WTC11 (cell line): Measurements from ENCODE around the gene CRYGS.
"Not testable (repeated sequence)": the region's sequence is repeated elsewhere in the genome, so short reads cannot be mapped to it uniquely, and the experiment has no call there.

ENCODE experiments used
- ATF1 ChIP-seq: sonication (generic); formaldehyde crosslinking; IDR thresholded peaks from 2 replicates; pipeline ENCODE4 v1.8.1; 2023; ENCODE audit warnings: mild to moderate bottlenecking, moderate library complexity, missing genetic modification reagents
- NR3C1 ChIP-seq: sonication (generic); formaldehyde crosslinking; conservative IDR thresholded peaks from 2 replicates; pipeline ENCODE4 v1.8.1; 2023; ENCODE audit warnings: low read depth, mild to moderate bottlenecking, missing genetic modification reagents
- TP53 ChIP-seq: sonication (generic); formaldehyde crosslinking; IDR thresholded peaks from 2 replicates; pipeline ENCODE4 v1.8.1; 2023; ENCODE audit warnings: mild to moderate bottlenecking, missing genetic modification reagents
- ZNF138 ChIP-seq: sonication (generic); formaldehyde crosslinking; conservative IDR thresholded peaks from 2 replicates; pipeline ENCODE4 v1.8.1; 2022; ENCODE audit warnings: mild to moderate bottlenecking, moderate library complexity, missing genetic modification reagents
- ZNF232 ChIP-seq: sonication (generic); formaldehyde crosslinking; IDR thresholded peaks from 2 replicates; pipeline ENCODE4 v1.8.0; 2022; ENCODE audit warnings: mild to moderate bottlenecking, missing genetic modification reagents
- ZNF263 ChIP-seq: sonication (generic); formaldehyde crosslinking; IDR thresholded peaks from 2 replicates; pipeline ENCODE4 v1.8.1; 2022; ENCODE audit warnings: low read depth, mild to moderate bottlenecking, moderate library complexity, missing genetic modification reagents
- TF ChIP-seq, protein P1 (sequence below): fragments of 200-600 bp; IDR thresholded peaks from 2 replicates; pipeline ENCODE4 v1.8.0; 2022; ENCODE audit warnings: antibody characterized with exemption
- TF ChIP-seq, protein P2 (sequence below): sonication (generic); formaldehyde crosslinking; conservative IDR thresholded peaks from 2 replicates; pipeline ENCODE4 v1.8.1; 2023; ENCODE audit warnings: mild to moderate bottlenecking, low read depth, missing genetic modification reagents, moderate library complexity
- TF ChIP-seq, protein P3 (sequence below): fragments of 250-450 bp; sonication (Bioruptor Pico); IDR thresholded peaks from 2 replicates; pipeline ENCODE4 v2.1.2; 2022; ENCODE audit warnings: mild to moderate bottlenecking, moderate library complexity
- TF ChIP-seq, protein P4 (sequence below): sonication (generic); formaldehyde crosslinking; conservative IDR thresholded peaks from 2 replicates; pipeline ENCODE4 v1.8.1; 2022; ENCODE audit warnings: mild to moderate bottlenecking, missing genetic modification reagents
- TF ChIP-seq, protein P5 (sequence below): sonication (generic); formaldehyde crosslinking; IDR thresholded peaks from 2 replicates; pipeline ENCODE4 v1.8.0; 2022; ENCODE audit warnings: mild to moderate bottlenecking, missing genetic modification reagents
- TF ChIP-seq, protein P6 (sequence below): sonication (generic); formaldehyde crosslinking; IDR thresholded peaks from 2 replicates; pipeline ENCODE4 v1.8.1; 2023; ENCODE audit warnings: mild to moderate bottlenecking, missing genetic modification reagents, moderate library complexity

DNA sequence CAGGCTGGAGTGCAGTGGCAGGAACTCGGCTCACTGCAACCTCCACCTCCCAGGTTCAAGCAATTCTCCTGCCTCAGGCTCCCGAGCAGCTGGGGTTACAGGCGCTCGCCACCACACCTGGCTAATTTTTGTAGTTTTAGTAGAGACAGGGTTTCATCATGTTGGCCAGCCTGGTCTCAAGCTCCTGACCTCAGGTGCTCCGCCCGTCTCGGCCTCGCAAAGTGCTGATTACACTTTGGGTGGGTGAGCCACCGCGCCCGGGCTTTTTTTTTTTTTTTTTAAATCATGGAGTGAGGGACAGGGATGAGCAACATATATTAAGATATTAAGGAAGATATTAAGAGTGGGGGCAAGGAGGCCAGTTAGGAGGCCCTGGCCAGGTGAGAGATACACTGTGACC, 25.2 kb upstream of the CRYGS start:
- TF ChIP-seq ZNF138 (CRISPR knock-in tag); NR3C1; ZNF232 (CRISPR knock-in tag); TP53 (CRISPR knock-in tag); ATF1 (CRISPR knock-in tag); ZNF263 (CRISPR knock-in tag): not testable (repeated sequence)
- TF ChIP-seq, protein P1, sequence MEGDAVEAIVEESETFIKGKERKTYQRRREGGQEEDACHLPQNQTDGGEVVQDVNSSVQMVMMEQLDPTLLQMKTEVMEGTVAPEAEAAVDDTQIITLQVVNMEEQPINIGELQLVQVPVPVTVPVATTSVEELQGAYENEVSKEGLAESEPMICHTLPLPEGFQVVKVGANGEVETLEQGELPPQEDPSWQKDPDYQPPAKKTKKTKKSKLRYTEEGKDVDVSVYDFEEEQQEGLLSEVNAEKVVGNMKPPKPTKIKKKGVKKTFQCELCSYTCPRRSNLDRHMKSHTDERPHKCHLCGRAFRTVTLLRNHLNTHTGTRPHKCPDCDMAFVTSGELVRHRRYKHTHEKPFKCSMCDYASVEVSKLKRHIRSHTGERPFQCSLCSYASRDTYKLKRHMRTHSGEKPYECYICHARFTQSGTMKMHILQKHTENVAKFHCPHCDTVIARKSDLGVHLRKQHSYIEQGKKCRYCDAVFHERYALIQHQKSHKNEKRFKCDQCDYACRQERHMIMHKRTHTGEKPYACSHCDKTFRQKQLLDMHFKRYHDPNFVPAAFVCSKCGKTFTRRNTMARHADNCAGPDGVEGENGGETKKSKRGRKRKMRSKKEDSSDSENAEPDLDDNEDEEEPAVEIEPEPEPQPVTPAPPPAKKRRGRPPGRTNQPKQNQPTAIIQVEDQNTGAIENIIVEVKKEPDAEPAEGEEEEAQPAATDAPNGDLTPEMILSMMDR, result not testable (repeated sequence)
- TF ChIP-seq, protein P2, sequence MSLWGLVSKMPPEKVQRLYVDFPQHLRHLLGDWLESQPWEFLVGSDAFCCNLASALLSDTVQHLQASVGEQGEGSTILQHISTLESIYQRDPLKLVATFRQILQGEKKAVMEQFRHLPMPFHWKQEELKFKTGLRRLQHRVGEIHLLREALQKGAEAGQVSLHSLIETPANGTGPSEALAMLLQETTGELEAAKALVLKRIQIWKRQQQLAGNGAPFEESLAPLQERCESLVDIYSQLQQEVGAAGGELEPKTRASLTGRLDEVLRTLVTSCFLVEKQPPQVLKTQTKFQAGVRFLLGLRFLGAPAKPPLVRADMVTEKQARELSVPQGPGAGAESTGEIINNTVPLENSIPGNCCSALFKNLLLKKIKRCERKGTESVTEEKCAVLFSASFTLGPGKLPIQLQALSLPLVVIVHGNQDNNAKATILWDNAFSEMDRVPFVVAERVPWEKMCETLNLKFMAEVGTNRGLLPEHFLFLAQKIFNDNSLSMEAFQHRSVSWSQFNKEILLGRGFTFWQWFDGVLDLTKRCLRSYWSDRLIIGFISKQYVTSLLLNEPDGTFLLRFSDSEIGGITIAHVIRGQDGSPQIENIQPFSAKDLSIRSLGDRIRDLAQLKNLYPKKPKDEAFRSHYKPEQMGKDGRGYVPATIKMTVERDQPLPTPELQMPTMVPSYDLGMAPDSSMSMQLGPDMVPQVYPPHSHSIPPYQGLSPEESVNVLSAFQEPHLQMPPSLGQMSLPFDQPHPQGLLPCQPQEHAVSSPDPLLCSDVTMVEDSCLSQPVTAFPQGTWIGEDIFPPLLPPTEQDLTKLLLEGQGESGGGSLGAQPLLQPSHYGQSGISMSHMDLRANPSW (CRISPR knock-in tag), result not testable (repeated sequence)
- TF ChIP-seq, protein P3, sequence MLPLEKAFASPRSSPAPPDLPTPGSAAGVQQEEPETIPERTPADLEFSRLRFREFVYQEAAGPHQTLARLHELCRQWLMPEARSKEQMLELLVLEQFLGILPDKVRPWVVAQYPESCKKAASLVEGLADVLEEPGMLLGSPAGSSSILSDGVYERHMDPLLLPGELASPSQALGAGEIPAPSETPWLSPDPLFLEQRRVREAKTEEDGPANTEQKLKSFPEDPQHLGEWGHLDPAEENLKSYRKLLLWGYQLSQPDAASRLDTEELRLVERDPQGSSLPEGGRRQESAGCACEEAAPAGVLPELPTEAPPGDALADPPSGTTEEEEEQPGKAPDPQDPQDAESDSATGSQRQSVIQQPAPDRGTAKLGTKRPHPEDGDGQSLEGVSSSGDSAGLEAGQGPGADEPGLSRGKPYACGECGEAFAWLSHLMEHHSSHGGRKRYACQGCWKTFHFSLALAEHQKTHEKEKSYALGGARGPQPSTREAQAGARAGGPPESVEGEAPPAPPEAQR (CRISPR knock-in tag), result not testable (repeated sequence)
- TF ChIP-seq, protein P4, sequence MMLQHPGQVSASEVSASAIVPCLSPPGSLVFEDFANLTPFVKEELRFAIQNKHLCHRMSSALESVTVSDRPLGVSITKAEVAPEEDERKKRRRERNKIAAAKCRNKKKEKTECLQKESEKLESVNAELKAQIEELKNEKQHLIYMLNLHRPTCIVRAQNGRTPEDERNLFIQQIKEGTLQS, result not testable (repeated sequence)
- TF ChIP-seq, protein P5, sequence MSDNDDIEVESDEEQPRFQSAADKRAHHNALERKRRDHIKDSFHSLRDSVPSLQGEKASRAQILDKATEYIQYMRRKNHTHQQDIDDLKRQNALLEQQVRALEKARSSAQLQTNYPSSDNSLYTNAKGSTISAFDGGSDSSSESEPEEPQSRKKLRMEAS (CRISPR knock-in tag), result not testable (repeated sequence)
- TF ChIP-seq, protein P6, sequence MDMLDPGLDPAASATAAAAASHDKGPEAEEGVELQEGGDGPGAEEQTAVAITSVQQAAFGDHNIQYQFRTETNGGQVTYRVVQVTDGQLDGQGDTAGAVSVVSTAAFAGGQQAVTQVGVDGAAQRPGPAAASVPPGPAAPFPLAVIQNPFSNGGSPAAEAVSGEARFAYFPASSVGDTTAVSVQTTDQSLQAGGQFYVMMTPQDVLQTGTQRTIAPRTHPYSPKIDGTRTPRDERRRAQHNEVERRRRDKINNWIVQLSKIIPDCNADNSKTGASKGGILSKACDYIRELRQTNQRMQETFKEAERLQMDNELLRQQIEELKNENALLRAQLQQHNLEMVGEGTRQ (CRISPR knock-in tag), result not testable (repeated sequence)
